Measurements from ENCODE around the gene TSEN34. TPM values are rescaled to one million over a fixed set of nuclear protein-coding genes. Genes with fewer than 3 reads are reported as not detected.
A peak's percentile ranks its signal among the peaks of the same experiment; 100 is the strongest.

Gene TSEN34
- polyA plus RNA-seq, 1 of the 3 experiments (the other 2 are of a cell fraction): 82.1 TPM

GRCh38 chr19:54162241-54162805 is 28.8 kb upstream of the TSEN34 start:
- 0 out of 2 replicates have a peak overlapping the region, but pooled peaks have one; percentile 19 for H3K4me2 ChIP-seq
- no peak overlapping the region for H2AFZ ChIP-seq (ENCODE audit: low read depth)
- no peaks in the 10 kb centered on the region for H3K9me3 ChIP-seq
- no peaks in the 10 kb centered on the region for H3K27me3 ChIP-seq (ENCODE audit: insufficient read depth)
- peak overlapping the region; percentile 33 to 43; a peak in 3 of 4 replicates for H3K4me3 ChIP-seq (ENCODE audit: low read depth in 2 of 2, low read length in 1 of 2)
- no peaks in the 10 kb centered on the region for H3K9me2 ChIP-seq
- TF ChIP-seq TEAD4 (IDR thresholded peaks at IDR 0.05; ENCODE audit: borderline replicate concordance, insufficient read depth): no peak
- TF ChIP-seq CHD2 (IDR thresholded peaks at IDR 0.05; ENCODE audit: low read length, partially characterized antibody): no peak
- no peak for TF ChIP-seq MEF2A (IDR thresholded peaks at IDR 0.05; ENCODE audit: borderline replicate concordance, low read depth)
- no peak for TF ChIP-seq IRF3 (IDR thresholded peaks at IDR 0.05; ENCODE audit: low read depth, low read length)
- no peak for TF ChIP-seq TAF1 (IDR thresholded peaks at IDR 0.05; ENCODE audit: borderline replicate concordance, low read depth, low read length)
- TF ChIP-seq RFX5 (IDR thresholded peaks at IDR 0.05; ENCODE audit: low read length): no peak
- TF ChIP-seq EZH2phosphoT487 (IDR thresholded peaks at IDR 0.05; ENCODE audit: borderline replicate concordance, low read depth): no peak
- TF ChIP-seq FOXM1 (IDR thresholded peaks at IDR 0.05; ENCODE audit: low read depth): no peak
- TF ChIP-seq YY1 (IDR thresholded peaks at IDR 0.05; ENCODE audit: low read depth): no peak
- no peak for TF ChIP-seq SMC3 (IDR thresholded peaks at IDR 0.05; ENCODE audit: low read depth, low read length)
- TF ChIP-seq EP300 (IDR thresholded peaks at IDR 0.05; ENCODE audit: borderline replicate concordance in 1 of 2, low read depth in 1 of 2, low read length in 1 of 2): no peak
- no peak for TF ChIP-seq USF2 (IDR thresholded peaks at IDR 0.05; ENCODE audit: borderline replicate concordance, low read depth, low read length)
- no peak for TF ChIP-seq FOXJ3 (CRISPR knock-in tag; IDR thresholded peaks at IDR 0.05)
- TF ChIP-seq USF1 (IDR thresholded peaks at IDR 0.05; ENCODE audit: borderline replicate concordance, low read depth): no peak
- no peak for TF ChIP-seq REST (IDR thresholded peaks at IDR 0.05; ENCODE audit: low read depth, low read length)
- TF ChIP-seq RCOR1 (IDR thresholded peaks at IDR 0.05; ENCODE audit: low read length): no peak
- H4K20me1 ChIP-seq (ENCODE audit: insufficient read depth): no peaks in the 10 kb centered on the region
- H3K79me2 ChIP-seq (ENCODE audit: insufficient read depth): peaks cover 19% of the 10 kb centered on the region; the same call in 1 of the 2 replicates
- no peaks in the 10 kb centered on the region for H3F3A ChIP-seq (replicated peaks; ENCODE audit: insufficient read depth)
- H3K36me3 ChIP-seq (replicated peaks in 1 of 2; ENCODE audit: control insufficient read depth in 1 of 2, insufficient read depth in 2 of 2, low read length in 1 of 2): peaks cover 0 to 8% of the 10 kb centered on the region in 2 experiments
- no peak overlapping the region for H3K27ac ChIP-seq (ENCODE audit: low read depth in 2 of 2, low read length in 1 of 2)
- POLR2A ChIA-PET: no interaction called here
- DNase-seq: peak; percentile 79
- WGBS (ENCODE audit: low lambda C conversion rate): 35% methylated on average over 19 of the region's 35 CpGs
- no peak overlapping the region for H3K9ac ChIP-seq
- peaks cover 7 to 19% of the 10 kb centered on the region in 2 experiments; a peak in 2 of 4 replicates for H3K4me1 ChIP-seq (ENCODE audit: control insufficient read depth in 1 of 2, insufficient read depth in 2 of 2, low read depth in 1 of 2, low read length in 1 of 2)
- CTCF ChIA-PET: no interaction called here
